Endothelial cell of umbilical vein (primary cell): ENCODE measurements around the gene DDX10.

Experiments
- CTCF ChIP-seq, 2 donors: IDR thresholded peaks; 1 replicate in 1 of 2; 2 replicates in 1 of 2; pipeline ENCODE4 v1.5.1; 2011; ENCODE audit warnings: low read length in 2 of 2, mild to moderate bottlenecking in 2 of 2, moderate library complexity in 2 of 2, control low read depth in 1 of 2, inconsistent platforms in 1 of 2, low read depth in 1 of 2; ENCODE audit not compliant: insufficient read depth in 1 of 2; ENCODE audit errors: extremely low read depth in 1 of 2
- EZH2 ChIP-seq: IDR thresholded peaks from 2 replicates; pipeline ENCODE4 v1.6.1; 2012; ENCODE audit warnings: borderline replicate concordance, low read depth, mild to moderate bottlenecking, moderate library complexity, low read length, inconsistent platforms; ENCODE audit not compliant: severe bottlenecking
- JUN ChIP-seq: IDR thresholded peaks from 2 replicates; pipeline ENCODE4 v1.6.1; 2011; ENCODE audit warnings: borderline replicate concordance, low read depth; ENCODE audit not compliant: insufficient read length, insufficient read depth
- MAX ChIP-seq: IDR thresholded peaks from 2 replicates; pipeline ENCODE4 v1.6.1; 2011; ENCODE audit not compliant: insufficient read depth, insufficient read length
- POLR2A ChIP-seq: IDR thresholded peaks from 2 replicates; pipeline ENCODE4 v1.6.1; 2012; ENCODE audit warnings: low read depth, mild to moderate bottlenecking, control low read depth, low read length
- POLR2AphosphoS5 ChIP-seq: IDR thresholded peaks from 2 replicates; pipeline ENCODE4 v1.6.1; 2012; ENCODE audit warnings: low read depth, mild to moderate bottlenecking, control low read depth, low read length, moderate library complexity; ENCODE audit not compliant: insufficient read depth

GRCh38 chr11:108620958-108621772, 43.7 kb upstream of the DDX10 start:
- TF ChIP-seq CTCF (IDR thresholded peaks at IDR 0.05; ENCODE audit: extremely low read depth in 1 of 2, insufficient read depth in 1 of 2, low read depth in 1 of 2, low read length in 2 of 2) (no peak), POLR2AphosphoS5 (no peak), POLR2A (no peak), EZH2 (no peak), JUN (no peak), MAX (no peak)
